ENCODE results near the gene BCR. TPM values are rescaled to one million over a fixed set of nuclear protein-coding genes. Genes with fewer than 3 reads are reported as not detected.

BCR gene
- total and polyA plus RNA-seq, 7 donors: 2.7 to 7.7 (median 6.5) TPM

DNA sequence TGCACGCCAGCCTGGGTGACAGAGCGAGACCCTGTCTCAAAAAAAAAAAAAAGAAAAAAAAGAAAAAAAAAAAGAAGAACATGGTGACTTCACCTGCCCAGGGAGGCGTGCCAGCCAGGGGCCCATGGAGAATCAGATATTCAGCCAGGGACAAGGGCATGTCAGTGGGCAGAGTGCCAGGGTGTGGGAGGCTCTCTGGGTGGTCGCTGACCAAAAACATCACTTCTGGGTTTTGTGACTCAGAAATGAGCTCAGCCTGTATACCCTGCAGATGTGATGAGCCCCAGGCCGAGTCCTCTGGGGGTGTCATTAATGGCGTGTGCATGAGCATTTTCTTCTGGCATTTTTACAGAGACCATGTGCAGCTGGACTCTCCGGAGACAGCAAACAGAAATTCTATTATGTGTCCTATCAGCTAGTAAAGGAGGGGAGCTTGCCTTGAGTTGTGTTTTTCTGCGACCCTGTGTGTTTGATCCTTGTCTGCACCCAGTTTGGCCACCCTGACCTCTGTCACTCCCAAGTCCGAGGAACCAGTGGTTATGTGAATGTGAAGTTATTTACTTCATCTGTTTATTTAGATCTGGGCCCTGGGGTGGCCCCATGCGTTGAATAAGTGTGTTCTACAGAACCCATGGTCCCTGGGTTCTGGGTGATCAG is 53.6 kb downstream of the BCR start:
- no peak for ATAC-seq
- Histone ChIP-seq H3K36me3 (ENCODE audit: insufficient read depth in 1 of 2, low read depth in 1 of 2) (no peaks in the 10 kb centered on the region), H3K9me3 (no peaks in the 10 kb centered on the region), H3K4me1 (peaks cover 21% of the 10 kb centered on the region), H3K27me3 (ENCODE audit: insufficient read depth in 3 of 3, low read length in 2 of 3) (peaks cover 0 to 35% (median 5%) of the 10 kb centered on the region in 3 donors), H3K4me3 (no peak overlapping the region), H3K27ac (no peak overlapping the region)
- TF ChIP-seq CTCF (IDR thresholded peaks at IDR 0.05): no peak
- intact Hi-C loops (cut with DNase I): no loop called here
- DNase-seq: peak; percentile 46 to 76
- 49 to 57% (median 56%) methylated on average over 10 of the region's 10 CpGs for WGBS, 3 donors

DNA sequence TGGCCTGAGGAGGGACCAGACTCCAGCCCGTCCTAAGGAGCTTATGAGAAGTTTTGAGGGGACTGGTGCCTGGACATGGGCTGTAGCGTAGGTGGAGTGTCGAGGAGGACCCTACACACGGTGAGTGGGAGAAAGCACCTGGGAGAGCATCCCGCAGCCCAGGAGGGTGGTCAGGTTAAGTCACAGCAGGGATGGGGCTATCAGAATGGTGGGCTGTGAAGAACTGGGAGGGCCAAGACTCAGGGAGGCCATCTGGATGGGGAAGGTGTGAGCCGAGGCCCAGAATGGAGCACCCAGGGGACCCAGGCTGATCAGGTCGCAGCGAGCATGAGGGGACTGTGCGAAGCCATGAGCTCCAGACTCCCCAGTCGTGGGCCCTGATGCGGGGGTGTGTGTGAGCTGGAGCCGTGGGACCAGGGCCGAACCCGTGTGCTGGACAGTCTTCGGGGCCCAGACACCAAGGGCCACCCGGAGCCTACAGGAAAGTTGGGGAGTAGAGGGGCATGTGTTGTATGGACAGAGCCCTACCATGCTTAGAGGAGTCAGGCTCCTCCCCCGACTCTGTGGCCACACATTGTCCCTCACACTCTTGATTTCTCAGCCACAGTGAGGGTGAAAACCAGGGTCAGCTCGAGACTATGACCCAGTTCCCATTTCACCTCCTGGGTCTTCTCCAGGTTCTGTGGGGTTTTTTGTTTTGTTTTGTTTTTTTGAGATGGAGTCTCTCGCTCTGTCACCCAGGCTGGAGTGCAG is 54.3 kb downstream of the BCR start:
- Histone ChIP-seq H3K27me3 (ENCODE audit: insufficient read depth in 3 of 3, low read length in 2 of 3) (peaks cover 0 to 31% (median 4%) of the 10 kb centered on the region in 3 donors), H3K27ac (no peak overlapping the region), H3K4me3 (no peak overlapping the region), H3K36me3 (ENCODE audit: insufficient read depth in 1 of 2, low read depth in 1 of 2) (no peaks in the 10 kb centered on the region), H3K4me1 (peaks cover 21% of the 10 kb centered on the region), H3K9me3 (no peaks in the 10 kb centered on the region)
- peak in 1 of 2 donors; percentile 30 for DNase-seq
- WGBS, 3 donors: 92 to 95% (median 92%) methylated on average over 14 to 19 of the region's 19 CpGs
- ATAC-seq: no peak
- TF ChIP-seq CTCF (IDR thresholded peaks at IDR 0.05): no peak
- intact Hi-C loops (cut with DNase I): no loop called here

DNA sequence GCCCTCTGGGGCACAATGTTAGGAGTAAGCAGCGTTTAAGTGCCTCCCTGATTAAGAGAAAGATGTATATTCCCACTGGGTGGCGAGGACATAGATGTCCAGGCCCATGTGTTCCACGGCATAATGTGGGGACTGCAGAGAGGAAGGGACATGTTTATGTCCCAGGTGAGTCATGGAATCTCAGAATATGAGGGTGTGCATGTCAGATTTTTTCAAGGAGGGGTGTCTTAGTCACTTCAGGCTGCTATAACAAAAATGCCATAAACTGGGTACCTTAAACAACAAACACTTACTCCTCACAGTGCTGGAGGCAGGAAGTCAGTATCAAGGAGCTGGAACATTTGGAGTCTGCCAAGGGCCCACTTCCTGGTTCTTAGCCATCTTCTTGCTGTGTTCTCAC is 55.1 kb downstream of the BCR start:
- Histone ChIP-seq H3K9me3 (no peaks in the 10 kb centered on the region), H3K4me1 (peaks cover 21% of the 10 kb centered on the region), H3K4me3 (no peak overlapping the region), H3K36me3 (ENCODE audit: insufficient read depth in 1 of 2, low read depth in 1 of 2) (no peaks in the 10 kb centered on the region), H3K27me3 (ENCODE audit: insufficient read depth in 3 of 3, low read length in 2 of 3) (peaks cover 0 to 23% (median 2%) of the 10 kb centered on the region in 3 donors), H3K27ac (no peak overlapping the region)
- TF ChIP-seq CTCF (IDR thresholded peaks at IDR 0.05): no peak
- intact Hi-C loops (cut with DNase I): no loop called here
- peak in 1 of 2 donors; percentile 4 for DNase-seq
- ATAC-seq: no peak
- 88 to 91% (median 88%) methylated on average over 3 of the region's 3 CpGs for WGBS, 3 donors

DNA sequence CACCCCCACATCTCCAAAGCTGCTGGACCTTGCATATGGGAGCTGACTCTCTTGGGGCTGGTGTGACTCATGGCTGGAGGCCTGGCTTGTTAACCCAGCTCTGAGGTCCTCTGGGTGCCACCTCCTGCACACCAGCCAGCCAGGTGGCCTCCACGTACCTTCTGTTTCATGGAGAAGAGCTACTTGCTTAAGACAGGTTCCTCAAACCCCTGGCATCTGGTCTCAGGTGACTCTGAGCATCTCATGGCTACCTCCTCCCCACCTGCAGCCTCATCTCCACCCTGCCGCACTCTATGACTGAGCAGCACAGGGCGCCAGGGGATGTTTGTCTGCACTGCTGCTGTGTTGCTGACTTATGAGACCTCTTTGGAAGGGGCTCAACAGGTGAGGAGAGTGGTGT is 55.7 kb downstream of the BCR start:
- Histone ChIP-seq H3K9me3 (no peaks in the 10 kb centered on the region), H3K36me3 (ENCODE audit: insufficient read depth in 1 of 2, low read depth in 1 of 2) (no peaks in the 10 kb centered on the region), H3K4me3 (no peak overlapping the region), H3K27me3 (ENCODE audit: insufficient read depth in 3 of 3, low read length in 2 of 3) (peaks cover 0 to 19% (median 3%) of the 10 kb centered on the region in 3 donors), H3K27ac (no peak overlapping the region), H3K4me1 (peaks cover 21% of the 10 kb centered on the region)
- no peak for TF ChIP-seq CTCF (IDR thresholded peaks at IDR 0.05)
- ATAC-seq: no peak
- peak in 1 of 2 donors; percentile 32 for DNase-seq
- intact Hi-C loops (cut with DNase I): loop anchor here in 1 of 2 donors (2.0 kb wide), 1 partner anchor 57 kb away; no protein-coding TSS in a partner anchor
- WGBS, 3 donors: 96 to 99% (median 97%) methylated on average over 3 of the region's 3 CpGs
